ENCODE data around the gene SOX15. TPM values are rescaled to one million over a fixed set of nuclear protein-coding genes. Genes with fewer than 3 reads are reported as not detected.

The SOX15 gene
- polyA plus RNA-seq, 1 donor from 2014 or later = 0.47 TPM

DNA sequence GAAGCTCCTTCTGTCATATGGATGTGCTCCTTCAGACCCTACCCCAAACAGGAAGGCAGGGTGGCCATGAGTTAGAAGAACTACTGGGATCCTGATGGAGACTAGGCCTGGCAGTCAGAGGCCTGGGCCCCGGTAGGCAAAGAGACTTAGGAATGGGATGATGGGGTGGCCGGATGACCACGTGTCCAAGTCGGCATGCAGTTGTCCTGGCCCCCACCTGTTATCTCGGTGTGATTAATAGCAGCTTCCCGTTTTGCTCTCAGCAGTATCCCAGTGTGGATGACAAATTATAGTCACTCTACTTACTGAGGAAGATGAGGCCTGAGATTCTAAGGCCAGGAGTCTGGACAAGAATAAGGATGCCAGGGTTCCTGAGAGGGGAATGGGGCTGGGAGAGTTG is 39.5 kb downstream of the SOX15 start:
- Histone ChIP-seq H3K36me3 (ENCODE audit: insufficient read depth, low read length) (no peaks in the 10 kb centered on the region), H2AFZ (ENCODE audit: low read depth, low read length) (no peak overlapping the region), H3F3A (ENCODE audit: insufficient read depth, low read length, poor library complexity, severe bottlenecking) (no peaks in the 10 kb centered on the region), H3K79me2 (replicated peaks; ENCODE audit: insufficient read depth, low read length) (no peaks in the 10 kb centered on the region), H3K9me2 (ENCODE audit: insufficient read depth, low read length) (no peaks in the 10 kb centered on the region), H3K4me2 (ENCODE audit: low read length) (no peak overlapping the region), H3K4me3 (ENCODE audit: low read length) (no peak overlapping the region), H3K27me3 (ENCODE audit: insufficient read depth, low read depth, low read length) (peaks cover 22% of the 10 kb centered on the region), H3K27ac (ENCODE audit: low read length) (no peak overlapping the region), H3K9me3 (ENCODE audit: low read length) (no peaks in the 10 kb centered on the region), H4K20me1 (ENCODE audit: insufficient read depth) (no peaks in the 10 kb centered on the region), H3K9ac (ENCODE audit: low read length) (no peak overlapping the region)
- TF ChIP-seq MXI1 (conservative IDR thresholded peaks at IDR 0.05; ENCODE audit: poor library complexity, severe bottlenecking) = no peak
- TF ChIP-seq, protein P1, sequence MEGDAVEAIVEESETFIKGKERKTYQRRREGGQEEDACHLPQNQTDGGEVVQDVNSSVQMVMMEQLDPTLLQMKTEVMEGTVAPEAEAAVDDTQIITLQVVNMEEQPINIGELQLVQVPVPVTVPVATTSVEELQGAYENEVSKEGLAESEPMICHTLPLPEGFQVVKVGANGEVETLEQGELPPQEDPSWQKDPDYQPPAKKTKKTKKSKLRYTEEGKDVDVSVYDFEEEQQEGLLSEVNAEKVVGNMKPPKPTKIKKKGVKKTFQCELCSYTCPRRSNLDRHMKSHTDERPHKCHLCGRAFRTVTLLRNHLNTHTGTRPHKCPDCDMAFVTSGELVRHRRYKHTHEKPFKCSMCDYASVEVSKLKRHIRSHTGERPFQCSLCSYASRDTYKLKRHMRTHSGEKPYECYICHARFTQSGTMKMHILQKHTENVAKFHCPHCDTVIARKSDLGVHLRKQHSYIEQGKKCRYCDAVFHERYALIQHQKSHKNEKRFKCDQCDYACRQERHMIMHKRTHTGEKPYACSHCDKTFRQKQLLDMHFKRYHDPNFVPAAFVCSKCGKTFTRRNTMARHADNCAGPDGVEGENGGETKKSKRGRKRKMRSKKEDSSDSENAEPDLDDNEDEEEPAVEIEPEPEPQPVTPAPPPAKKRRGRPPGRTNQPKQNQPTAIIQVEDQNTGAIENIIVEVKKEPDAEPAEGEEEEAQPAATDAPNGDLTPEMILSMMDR (IDR thresholded peaks at IDR 0.05; ENCODE audit: poor library complexity, severe bottlenecking) = no peak
- TF ChIP-seq TAF1 (IDR thresholded peaks at IDR 0.05; ENCODE audit: low read depth) = no peak
- TF ChIP-seq SMC3 (conservative IDR thresholded peaks at IDR 0.05; ENCODE audit: poor library complexity) = no peak
- no peak for TF ChIP-seq EZH2 (IDR thresholded peaks at IDR 0.05; ENCODE audit: borderline replicate concordance, insufficient read depth, low read length, poor library complexity, severe bottlenecking)
- TF ChIP-seq EP300 (conservative IDR thresholded peaks at IDR 0.05; ENCODE audit: poor library complexity, severe bottlenecking) = no peak
- TF ChIP-seq, protein P2, sequence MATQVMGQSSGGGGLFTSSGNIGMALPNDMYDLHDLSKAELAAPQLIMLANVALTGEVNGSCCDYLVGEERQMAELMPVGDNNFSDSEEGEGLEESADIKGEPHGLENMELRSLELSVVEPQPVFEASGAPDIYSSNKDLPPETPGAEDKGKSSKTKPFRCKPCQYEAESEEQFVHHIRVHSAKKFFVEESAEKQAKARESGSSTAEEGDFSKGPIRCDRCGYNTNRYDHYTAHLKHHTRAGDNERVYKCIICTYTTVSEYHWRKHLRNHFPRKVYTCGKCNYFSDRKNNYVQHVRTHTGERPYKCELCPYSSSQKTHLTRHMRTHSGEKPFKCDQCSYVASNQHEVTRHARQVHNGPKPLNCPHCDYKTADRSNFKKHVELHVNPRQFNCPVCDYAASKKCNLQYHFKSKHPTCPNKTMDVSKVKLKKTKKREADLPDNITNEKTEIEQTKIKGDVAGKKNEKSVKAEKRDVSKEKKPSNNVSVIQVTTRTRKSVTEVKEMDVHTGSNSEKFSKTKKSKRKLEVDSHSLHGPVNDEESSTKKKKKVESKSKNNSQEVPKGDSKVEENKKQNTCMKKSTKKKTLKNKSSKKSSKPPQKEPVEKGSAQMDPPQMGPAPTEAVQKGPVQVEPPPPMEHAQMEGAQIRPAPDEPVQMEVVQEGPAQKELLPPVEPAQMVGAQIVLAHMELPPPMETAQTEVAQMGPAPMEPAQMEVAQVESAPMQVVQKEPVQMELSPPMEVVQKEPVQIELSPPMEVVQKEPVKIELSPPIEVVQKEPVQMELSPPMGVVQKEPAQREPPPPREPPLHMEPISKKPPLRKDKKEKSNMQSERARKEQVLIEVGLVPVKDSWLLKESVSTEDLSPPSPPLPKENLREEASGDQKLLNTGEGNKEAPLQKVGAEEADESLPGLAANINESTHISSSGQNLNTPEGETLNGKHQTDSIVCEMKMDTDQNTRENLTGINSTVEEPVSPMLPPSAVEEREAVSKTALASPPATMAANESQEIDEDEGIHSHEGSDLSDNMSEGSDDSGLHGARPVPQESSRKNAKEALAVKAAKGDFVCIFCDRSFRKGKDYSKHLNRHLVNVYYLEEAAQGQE (IDR thresholded peaks at IDR 0.05; ENCODE audit: borderline replicate concordance) = no peak

DNA sequence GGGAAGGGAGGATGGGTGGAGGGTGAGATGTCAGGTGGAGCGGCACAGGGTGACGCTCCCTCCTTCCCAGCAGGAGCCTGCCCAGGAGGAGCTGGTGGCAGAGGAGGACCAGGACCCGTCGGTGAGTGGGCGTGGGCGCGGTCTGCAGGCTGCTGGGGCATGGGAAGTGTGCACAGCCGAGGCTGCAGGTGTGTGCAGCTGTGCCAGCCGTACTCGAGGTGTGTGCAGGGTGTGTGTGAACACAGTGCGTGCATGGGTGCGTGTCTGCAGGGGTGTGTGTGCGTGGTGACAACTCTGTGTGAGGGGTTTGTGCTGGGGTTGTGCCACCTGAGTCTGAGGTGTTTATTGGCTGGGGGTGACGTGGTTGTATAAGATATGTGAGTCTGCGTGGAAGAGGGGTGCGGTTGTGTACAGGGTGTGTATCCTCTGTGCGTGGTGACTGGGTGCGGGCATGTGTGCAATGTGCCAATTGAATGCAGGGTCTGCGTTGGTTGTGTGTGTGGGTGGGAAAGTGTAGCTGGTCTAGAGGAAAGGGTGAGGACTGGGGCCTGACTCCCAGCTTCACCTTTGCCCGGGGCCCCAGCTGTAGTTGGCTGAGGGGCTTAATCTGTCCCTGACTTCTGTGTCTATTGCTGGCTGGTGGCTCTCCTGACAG is 40.4 kb downstream of the SOX15 start:
- Histone ChIP-seq H3K79me2 (replicated peaks; ENCODE audit: insufficient read depth, low read length) (no peaks in the 10 kb centered on the region), H3K9me3 (ENCODE audit: low read length) (no peaks in the 10 kb centered on the region), H3F3A (ENCODE audit: insufficient read depth, low read length, poor library complexity, severe bottlenecking) (no peaks in the 10 kb centered on the region), H3K36me3 (ENCODE audit: insufficient read depth, low read length) (no peaks in the 10 kb centered on the region), H3K4me2 (ENCODE audit: low read length) (no peak overlapping the region), H2AFZ (ENCODE audit: low read depth, low read length) (no peak overlapping the region), H4K20me1 (ENCODE audit: insufficient read depth) (no peaks in the 10 kb centered on the region), H3K4me3 (ENCODE audit: low read length) (no peak overlapping the region), H3K9ac (ENCODE audit: low read length) (no peak overlapping the region), H3K9me2 (ENCODE audit: insufficient read depth, low read length) (no peaks in the 10 kb centered on the region), H3K27me3 (ENCODE audit: insufficient read depth, low read depth, low read length) (peaks cover 22% of the 10 kb centered on the region), H3K27ac (ENCODE audit: low read length) (no peak overlapping the region)
- no peak for TF ChIP-seq EZH2 (IDR thresholded peaks at IDR 0.05; ENCODE audit: borderline replicate concordance, insufficient read depth, low read length, poor library complexity, severe bottlenecking)
- no peak for TF ChIP-seq SMC3 (conservative IDR thresholded peaks at IDR 0.05; ENCODE audit: poor library complexity)
- TF ChIP-seq POLR2AphosphoS5 (IDR thresholded peaks at IDR 0.05) = no peak
- no peak for TF ChIP-seq RAD21 (conservative IDR thresholded peaks at IDR 0.05)
- no peak for TF ChIP-seq EP300 (conservative IDR thresholded peaks at IDR 0.05; ENCODE audit: poor library complexity, severe bottlenecking)
- no peak for TF ChIP-seq TAF1 (IDR thresholded peaks at IDR 0.05; ENCODE audit: low read depth)
- TF ChIP-seq, protein P2 (IDR thresholded peaks at IDR 0.05; ENCODE audit: borderline replicate concordance) = no peak
